C4-2B (cell line): ENCODE data around the gene AIMP2.

Source experiments
- CTCF ChIP-seq: fragments of 450-650 bp; conservative IDR thresholded peaks from 2 replicates; pipeline ENCODE4 v1.5.1; 2017; ENCODE audit warnings: mild to moderate bottlenecking
- ZFX ChIP-seq: fragments of 450-650 bp; IDR thresholded peaks from 2 replicates; pipeline ENCODE4 v1.6.1; 2017

GRCh38 chr7:6031567-6031966, 22.5 kb downstream of the AIMP2 start:
- no peak for TF ChIP-seq CTCF
- no peak for TF ChIP-seq ZFX
